Ishikawa (cell line): ENCODE measurements around the gene SPON1.

ENCODE experiments used
- CEBPB ChIP-seq: IDR thresholded peaks from 2 replicates; pipeline ENCODE4 v1.6.1; 2012
- CREB1 ChIP-seq: IDR thresholded peaks from 2 replicates; pipeline ENCODE4 v1.6.1; 2012; ENCODE audit warnings: low read depth
- EGR1 ChIP-seq: IDR thresholded peaks from 2 replicates; pipeline ENCODE4 v1.6.1; 2012
- EP300 ChIP-seq: IDR thresholded peaks from 2 replicates; pipeline ENCODE4 v1.6.1; 2012; ENCODE audit warnings: borderline replicate concordance
- FOXM1 ChIP-seq: IDR thresholded peaks from 2 replicates; pipeline ENCODE4 v1.6.1; 2012; ENCODE audit warnings: low read depth, borderline replicate concordance
- MAX ChIP-seq: IDR thresholded peaks from 2 replicates; pipeline ENCODE4 v1.6.1; 2012
- NFIC ChIP-seq: IDR thresholded peaks from 2 replicates; pipeline ENCODE4 v1.6.1; 2012
- RAD21 ChIP-seq: IDR thresholded peaks from 2 replicates; pipeline ENCODE4 v1.6.1; 2012; ENCODE audit warnings: low read depth
- REST ChIP-seq: IDR thresholded peaks from 2 replicates; pipeline ENCODE4 v1.6.1; 2012; ENCODE audit warnings: low read depth, mild to moderate bottlenecking
- TAF1 ChIP-seq: IDR thresholded peaks from 2 replicates; pipeline ENCODE4 v1.6.1; 2012; ENCODE audit warnings: low read depth, mild to moderate bottlenecking
- TCF12 ChIP-seq: IDR thresholded peaks from 2 replicates; pipeline ENCODE4 v1.6.1; 2012; ENCODE audit warnings: low read depth
- TEAD4 ChIP-seq: IDR thresholded peaks from 2 replicates; pipeline ENCODE4 v1.6.1; 2012
- USF1 ChIP-seq: IDR thresholded peaks from 2 replicates; pipeline ENCODE4 v1.6.1; 2012
- YY1 ChIP-seq: IDR thresholded peaks from 2 replicates; pipeline ENCODE4 v1.6.1; 2012; ENCODE audit warnings: low read depth
- ZBTB7A ChIP-seq: IDR thresholded peaks from 2 replicates; pipeline ENCODE4 v1.6.1; 2012; ENCODE audit warnings: low read depth

The SPON1 gene

GRCh38 chr11:14059491-14059890, 97.0 kb downstream of the SPON1 start:
- TF ChIP-seq ZBTB7A (no peak), USF1 (no peak), TCF12 (no peak), TEAD4 (no peak), TAF1 (no peak), FOXM1 (no peak), MAX (no peak), EGR1 (no peak), REST (no peak), NFIC (no peak), YY1 (no peak), RAD21 (no peak), EP300 (no peak), CEBPB (no peak), CREB1 (no peak)

GRCh38 chr11:14061721-14062120, 99.2 kb downstream of the SPON1 start:
- no peak for TF ChIP-seq FOXM1
- no peak for TF ChIP-seq TAF1
- TF ChIP-seq NFIC, result no peak
- no peak for TF ChIP-seq CEBPB
- no peak for TF ChIP-seq REST
- TF ChIP-seq MAX, result no peak
- TF ChIP-seq TCF12, result no peak
- TF ChIP-seq RAD21, result no peak
- TF ChIP-seq YY1, result no peak
- TF ChIP-seq CREB1, result no peak
- no peak for TF ChIP-seq TEAD4
- no peak for TF ChIP-seq ZBTB7A
- TF ChIP-seq EGR1, result no peak
- TF ChIP-seq USF1, result no peak
- TF ChIP-seq EP300, result no peak

- TF ChIP-seq RAD21 (no peak), FOXM1 (no peak), TCF12 (no peak)
These were observed 102.6 kb downstream of the SPON1 start for GRCh38 chr11:14065141-14065540.

GRCh38 chr11:14065681-14066080, 103.2 kb downstream of the SPON1 start:
- TF ChIP-seq NFIC (no peak), RAD21 (no peak), MAX (no peak), EGR1 (no peak), ZBTB7A (no peak), USF1 (no peak), EP300 (no peak), CEBPB (no peak), CREB1 (no peak), FOXM1 (no peak), REST (no peak), TCF12 (no peak), TEAD4 (no peak), YY1 (no peak), TAF1 (no peak)

- TF ChIP-seq FOXM1, result no peak
- TF ChIP-seq USF1, result peak; percentile 30; the same call in 1 of the 2 replicates
- TF ChIP-seq YY1, result no peak
- no peak for TF ChIP-seq RAD21
These were observed 105.2 kb downstream of the SPON1 start for GRCh38 chr11:14067686-14068085.
